Adrenal gland (tissue), 5 donors: ENCODE results near the gene SFXN5.

Source experiments
- CTCF ChIP-seq, 6 experiments: fragments of 450-650 bp in 4 of 6; fragments of 200-600 bp in 2 of 6; sonication (generic) in 1 of 6; IDR thresholded peaks; 1 replicate in 5 of 6; 2 replicates in 1 of 6; pipeline versions ENCODE4 v1.5.1 to v1.8.0; 2016 to 2021; ENCODE audit warnings: antibody characterized with exemption in 6 of 6, mild to moderate bottlenecking in 2 of 6, moderate library complexity in 1 of 6
- POLR2A ChIP-seq, 2 donors: fragments of 450-650 bp; IDR thresholded peaks; one replicate each; pipeline ENCODE4 v1.6.1; 2017; ENCODE audit warnings: antibody characterized with exemption in 2 of 2, mild to moderate bottlenecking in 2 of 2, moderate library complexity in 1 of 2
- donor health status: DM: no; HTN: no; CAD: no.

- TF ChIP-seq CTCF (IDR thresholded peaks at IDR 0.05) = no peak
- no peak for TF ChIP-seq POLR2A (IDR thresholded peaks at IDR 0.05)
Measured at GRCh38 chr2:72950558-72951255, 120.8 kb downstream of the SFXN5 start.
